NCI-H748 (cell line): Measurements from ENCODE around the gene BLOC1S3.

Experiments used
- DNase-seq: peaks from one replicate; lab custom pipeline; 2025; ENCODE audit not compliant: unreplicated experiment; lab: John Stamatoyannopoulos, UW

Gene BLOC1S3

GRCh38 chr19:45145270-45146189, 33.1 kb upstream of the BLOC1S3 start:
- DNase-seq: no peak

GRCh38 chr19:45146251-45146650, 32.3 kb upstream of the BLOC1S3 start:
- no peak for DNase-seq

GRCh38 chr19:45146741-45147205, 31.8 kb upstream of the BLOC1S3 start:
- no peak for DNase-seq

GRCh38 chr19:45147835-45148676, 30.5 kb upstream of the BLOC1S3 start:
- DNase-seq: no peak

GRCh38 chr19:45149129-45149528, 29.5 kb upstream of the BLOC1S3 start:
- no peak for DNase-seq

- DNase-seq: no peak
Measured at GRCh38 chr19:45150180-45150579, 28.4 kb upstream of the BLOC1S3 start.

- no peak for DNase-seq
Measured at GRCh38 chr19:45150751-45151281, 27.8 kb upstream of the BLOC1S3 start.

- DNase-seq: no peak
Measured at GRCh38 chr19:45151320-45151719, 27.3 kb upstream of the BLOC1S3 start.

- DNase-seq: no peak
Measured at GRCh38 chr19:45151821-45152503, 26.6 kb upstream of the BLOC1S3 start.

GRCh38 chr19:45152504-45153338, 25.9 kb upstream of the BLOC1S3 start:
- DNase-seq: no peak

GRCh38 chr19:45153339-45154063, 25.1 kb upstream of the BLOC1S3 start:
- no peak for DNase-seq

- no peak for DNase-seq
Measured at GRCh38 chr19:45154064-45154827, 24.3 kb upstream of the BLOC1S3 start.

- no peak for DNase-seq
Measured at GRCh38 chr19:45156011-45156630, 22.5 kb upstream of the BLOC1S3 start.

- DNase-seq: no peak
Measured at GRCh38 chr19:45156751-45157150, 21.8 kb upstream of the BLOC1S3 start.

GRCh38 chr19:45158503-45159209, 19.9 kb upstream of the BLOC1S3 start:
- no peak for DNase-seq

- DNase-seq: no peak
Measured at GRCh38 chr19:45159210-45159970, 19.2 kb upstream of the BLOC1S3 start.

- no peak for DNase-seq
Measured at GRCh38 chr19:45159971-45160324, 18.6 kb upstream of the BLOC1S3 start.
